HepG2 (cell line): ENCODE data around the gene SOCS7. TPM values are rescaled to one million over a fixed set of nuclear protein-coding genes. Genes with fewer than 3 reads are reported as not detected.

Experiments
- AHR ChIP-seq: IDR thresholded peaks from 2 replicates; pipeline ENCODE4 v1.6.1; 2018; ENCODE audit warnings: missing genetic modification reagents, missing compliant biosample characterization
- CBFB ChIP-seq: sonication (generic); formaldehyde crosslinking; IDR thresholded peaks from 2 replicates; pipeline ENCODE4 v1.4.0; 2020; ENCODE audit warnings: missing genetic modification reagents
- DNMT1 ChIP-seq: sonication (generic); formaldehyde crosslinking; IDR thresholded peaks from 2 replicates; pipeline ENCODE4 v1.5.1; 2020; ENCODE audit warnings: mild to moderate bottlenecking, missing genetic modification reagents
- FOXC1 ChIP-seq: sonication (generic); formaldehyde crosslinking; IDR thresholded peaks from 2 replicates; pipeline ENCODE4 v1.8.0; 2022; ENCODE audit warnings: mild to moderate bottlenecking, missing genetic modification reagents, borderline replicate concordance
- HNRNPH1 ChIP-seq: fragments of 200-400 bp; formaldehyde crosslinking; optimal IDR thresholded peaks from 2 replicates; pipeline ENCODE3; 2017; ENCODE audit warnings: mild to moderate bottlenecking, low read depth, low read length
- IRF2 ChIP-seq: IDR thresholded peaks from 2 replicates; pipeline ENCODE4 v1.6.1; 2018; ENCODE audit warnings: missing genetic modification reagents, missing compliant biosample characterization
- MED1 ChIP-seq: sonication (generic); formaldehyde crosslinking; IDR thresholded peaks from 2 replicates; pipeline ENCODE4 v1.4.0; 2020; ENCODE audit warnings: missing genetic modification reagents
- NCOA2 ChIP-seq: sonication (generic); formaldehyde crosslinking; IDR thresholded peaks from 2 replicates; pipeline ENCODE4 v1.8.0; 2022; ENCODE audit warnings: inconsistent platforms
- NFYB ChIP-seq: sonication (generic); formaldehyde crosslinking; IDR thresholded peaks from 2 replicates; pipeline ENCODE4 v1.4.0; 2020; ENCODE audit warnings: missing genetic modification reagents
- NONO ChIP-seq, 2 experiments: fragments of 450-650 bp in 1 of 2; sonication (generic) in 1 of 2; formaldehyde crosslinking in 1 of 2; IDR thresholded peaks in 1 of 2; conservative IDR thresholded peaks in 1 of 2; 2 replicates each; pipeline versions ENCODE4 v1.6.1 to v1.8.0; 2017 to 2022; ENCODE audit warnings: mild to moderate bottlenecking in 1 of 2, missing genetic modification reagents in 1 of 2, moderate library complexity in 1 of 2
- POGK ChIP-seq: sonication (generic); formaldehyde crosslinking; conservative IDR thresholded peaks from 2 replicates; pipeline ENCODE4 v1.8.0; 2022; ENCODE audit warnings: mild to moderate bottlenecking, moderate library complexity, missing genetic modification reagents
- RARA ChIP-seq: IDR thresholded peaks from 2 replicates; pipeline ENCODE4 v1.6.1; 2016; ENCODE audit warnings: missing genetic modification reagents, missing compliant biosample characterization
- RXRA ChIP-seq: sonication (generic); formaldehyde crosslinking; IDR thresholded peaks from 2 replicates; pipeline ENCODE4 v1.5.1; 2020; ENCODE audit warnings: missing genetic modification reagents
- TBP ChIP-seq: sonication (generic); formaldehyde crosslinking; IDR thresholded peaks from 2 replicates; pipeline ENCODE4 v1.5.0; 2020; ENCODE audit warnings: missing genetic modification reagents
- THAP8 ChIP-seq: sonication (generic); formaldehyde crosslinking; IDR thresholded peaks from 2 replicates; pipeline ENCODE4 v1.5.1; 2020; ENCODE audit warnings: missing genetic modification reagents, mild to moderate bottlenecking, borderline replicate concordance
- ZBTB21 ChIP-seq: sonication (generic); formaldehyde crosslinking; IDR thresholded peaks from 2 replicates; pipeline ENCODE4 v1.4.0; 2020; ENCODE audit warnings: missing genetic modification reagents
- ZNF224 ChIP-seq: sonication (generic); formaldehyde crosslinking; IDR thresholded peaks from 2 replicates; pipeline ENCODE4 v1.5.0; 2020; ENCODE audit warnings: mild to moderate bottlenecking, missing genetic modification reagents
- ZNF501 ChIP-seq: sonication (generic); formaldehyde crosslinking; IDR thresholded peaks from 2 replicates; pipeline ENCODE4 v1.5.1; 2020; ENCODE audit warnings: mild to moderate bottlenecking, moderate library complexity, missing genetic modification reagents
- ZNF598 ChIP-seq: sonication (generic); formaldehyde crosslinking; IDR thresholded peaks from 2 replicates; pipeline ENCODE4 v1.5.1; 2020; ENCODE audit warnings: mild to moderate bottlenecking, missing genetic modification reagents, borderline replicate concordance
- ZNF768 ChIP-seq: sonication (generic); formaldehyde crosslinking; IDR thresholded peaks from 2 replicates; pipeline ENCODE4 v1.4.0; 2020; ENCODE audit warnings: missing genetic modification reagents
- polyA plus RNA-seq, 8 experiments: library from polyadenylated mRNA; depleted of rRNA in 3 of 8; stranded (reverse) in 7 of 8; unstranded in 1 of 8; fragments of >200 nt; fragmentation: Illumina TruSeq in 4 of 8; extraction: Trizol in 4 of 8; gene quantifications; 2 replicates each; pipeline versions ENCODE4 v1.2.1 to v1.2.3, GENCODE V29; 2011 to 2016; ENCODE audit warnings: low read depth in 4 of 8, missing spikeins in 1 of 8, mixed read lengths in 1 of 8; ENCODE audit not compliant: insufficient read depth in 1 of 8
- total RNA-seq, 5 experiments: library from RNA; depleted of rRNA; stranded (reverse); fragments of >200 nt; fragmentation: Illumina TruSeq; extraction: Trizol; gene quantifications; 2 replicates each; pipeline ENCODE4 v1.2.3, GENCODE V29; 2016; ENCODE audit warnings: low read depth in 1 of 5
- TF ChIP-seq, protein P1 (sequence below): sonication (generic); formaldehyde crosslinking; IDR thresholded peaks from 2 replicates; pipeline ENCODE4 v1.5.0; 2020; ENCODE audit warnings: missing genetic modification reagents
- TF ChIP-seq, protein P2 (sequence below): sonication (generic); formaldehyde crosslinking; IDR thresholded peaks from 2 replicates; pipeline ENCODE4 v1.5.1; 2020; ENCODE audit warnings: missing genetic modification reagents, mild to moderate bottlenecking, borderline replicate concordance
- TF ChIP-seq, protein P3 (sequence below): IDR thresholded peaks from 2 replicates; pipeline ENCODE4 v1.6.1; 2016; ENCODE audit warnings: missing compliant biosample characterization, missing genetic modification reagents, borderline replicate concordance

Gene SOCS7
- total and polyA plus RNA-seq, 2 of the 13 experiments (the other 11 are each of a cell fraction or from before 2014, with no cell fraction given): 19.2 to 24.2 TPM

GRCh38 chr17:38351412-38352222 is at the start of gene SOCS7 (continued):
- TF ChIP-seq ZNF224 (CRISPR knock-in tag) (0 out of 2 replicates have a peak, but pooled peaks have one; percentile 56), FOXC1 (CRISPR knock-in tag) (peak; percentile 97), RXRA (peak; percentile 84), IRF2 (CRISPR knock-in tag) (peak; percentile 93), NCOA2 (no peak; the same call in none of the 2 replicates), ZBTB21 (CRISPR knock-in tag) (0 out of 2 replicates have a peak, but pooled peaks have one; percentile 20), CBFB (CRISPR knock-in tag) (peak; percentile 55; the same call in 1 of the 2 replicates), AHR (CRISPR knock-in tag) (peak; percentile 77; the same call in 1 of the 2 replicates), NONO (IDR thresholded peaks at IDR 0.05) (no peak), NONO (CRISPR knock-in tag; conservative IDR thresholded peaks at IDR 0.05) (peak; percentile 86), DNMT1 (CRISPR knock-in tag) (no peak), NFYB (peak; percentile 87), HNRNPH1 (no peak), ZNF598 (CRISPR knock-in tag) (peak; percentile 87; the same call in 1 of the 2 replicates), RARA (peak; percentile 23; the same call in 1 of the 2 replicates), POGK (CRISPR knock-in tag) (peak; percentile 93), ZNF768 (peak; percentile 47; the same call in 1 of the 2 replicates), TBP (CRISPR knock-in tag) (peak; percentile 49; the same call in 1 of the 2 replicates), ZNF501 (CRISPR knock-in tag) (peak; percentile 85), THAP8 (no peak), MED1 (CRISPR knock-in tag) (peak; percentile 83)
- TF ChIP-seq, protein P1, sequence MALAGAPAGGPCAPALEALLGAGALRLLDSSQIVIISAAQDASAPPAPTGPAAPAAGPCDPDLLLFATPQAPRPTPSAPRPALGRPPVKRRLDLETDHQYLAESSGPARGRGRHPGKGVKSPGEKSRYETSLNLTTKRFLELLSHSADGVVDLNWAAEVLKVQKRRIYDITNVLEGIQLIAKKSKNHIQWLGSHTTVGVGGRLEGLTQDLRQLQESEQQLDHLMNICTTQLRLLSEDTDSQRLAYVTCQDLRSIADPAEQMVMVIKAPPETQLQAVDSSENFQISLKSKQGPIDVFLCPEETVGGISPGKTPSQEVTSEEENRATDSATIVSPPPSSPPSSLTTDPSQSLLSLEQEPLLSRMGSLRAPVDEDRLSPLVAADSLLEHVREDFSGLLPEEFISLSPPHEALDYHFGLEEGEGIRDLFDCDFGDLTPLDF (CRISPR knock-in tag): peak; percentile 90
- TF ChIP-seq, protein P2, sequence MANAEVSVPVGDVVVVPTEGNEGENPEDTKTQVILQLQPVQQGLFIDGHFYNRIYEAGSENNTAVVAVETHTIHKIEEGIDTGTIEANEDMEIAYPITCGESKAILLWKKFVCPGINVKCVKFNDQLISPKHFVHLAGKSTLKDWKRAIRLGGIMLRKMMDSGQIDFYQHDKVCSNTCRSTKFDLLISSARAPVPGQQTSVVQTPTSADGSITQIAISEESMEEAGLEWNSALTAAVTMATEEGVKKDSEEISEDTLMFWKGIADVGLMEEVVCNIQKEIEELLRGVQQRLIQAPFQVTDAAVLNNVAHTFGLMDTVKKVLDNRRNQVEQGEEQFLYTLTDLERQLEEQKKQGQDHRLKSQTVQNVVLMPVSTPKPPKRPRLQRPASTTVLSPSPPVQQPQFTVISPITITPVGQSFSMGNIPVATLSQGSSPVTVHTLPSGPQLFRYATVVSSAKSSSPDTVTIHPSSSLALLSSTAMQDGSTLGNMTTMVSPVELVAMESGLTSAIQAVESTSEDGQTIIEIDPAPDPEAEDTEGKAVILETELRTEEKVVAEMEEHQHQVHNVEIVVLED (CRISPR knock-in tag): peak; percentile 95
- TF ChIP-seq, protein P3, sequence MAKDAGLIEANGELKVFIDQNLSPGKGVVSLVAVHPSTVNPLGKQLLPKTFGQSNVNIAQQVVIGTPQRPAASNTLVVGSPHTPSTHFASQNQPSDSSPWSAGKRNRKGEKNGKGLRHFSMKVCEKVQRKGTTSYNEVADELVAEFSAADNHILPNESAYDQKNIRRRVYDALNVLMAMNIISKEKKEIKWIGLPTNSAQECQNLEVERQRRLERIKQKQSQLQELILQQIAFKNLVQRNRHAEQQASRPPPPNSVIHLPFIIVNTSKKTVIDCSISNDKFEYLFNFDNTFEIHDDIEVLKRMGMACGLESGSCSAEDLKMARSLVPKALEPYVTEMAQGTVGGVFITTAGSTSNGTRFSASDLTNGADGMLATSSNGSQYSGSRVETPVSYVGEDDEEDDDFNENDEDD (CRISPR knock-in tag): peak; percentile 86; the same call in 1 of the 2 replicates
